OCI-LY7 (cell line): Measurements from ENCODE around the gene PRCD.

Experiments
- CTCF ChIP-seq: fragments of 200-600 bp; sonication (generic); conservative IDR thresholded peaks from 2 replicates; pipeline ENCODE4 v1.5.1; 2014; ENCODE audit warnings: mild to moderate bottlenecking, antibody characterized with exemption, low read length, moderate library complexity, mixed read lengths
- EZH2phosphoT487 ChIP-seq: fragments of 200-600 bp; sonication (generic); IDR thresholded peaks from 2 replicates; pipeline ENCODE4 v1.6.1; 2018; ENCODE audit warnings: low read depth, borderline replicate concordance, mild to moderate bottlenecking, mixed run types, antibody characterized with exemption, low read length, moderate library complexity, mixed read lengths

- no peak for TF ChIP-seq CTCF
- no peak for TF ChIP-seq EZH2phosphoT487
Observed at GRCh38 chr17:76543826-76544545, 4.1 kb downstream of the PRCD start.
